NT2/D1 (cell line): ENCODE results near the gene GPR37L1.

Source experiments
- SUZ12 ChIP-seq: IDR thresholded peaks from 2 replicates; pipeline ENCODE4 v1.6.1; 2011; ENCODE audit not compliant: insufficient read length, insufficient read depth; ENCODE audit errors: extremely low read depth
- YY1 ChIP-seq: IDR thresholded peaks from 2 replicates; pipeline ENCODE4 v1.6.1; 2011; ENCODE audit not compliant: insufficient read length, insufficient read depth
- ZNF274 ChIP-seq: IDR thresholded peaks from 2 replicates; pipeline ENCODE4 v1.6.1; 2011; ENCODE audit warnings: mild to moderate bottlenecking, low read depth, low read length

DNA sequence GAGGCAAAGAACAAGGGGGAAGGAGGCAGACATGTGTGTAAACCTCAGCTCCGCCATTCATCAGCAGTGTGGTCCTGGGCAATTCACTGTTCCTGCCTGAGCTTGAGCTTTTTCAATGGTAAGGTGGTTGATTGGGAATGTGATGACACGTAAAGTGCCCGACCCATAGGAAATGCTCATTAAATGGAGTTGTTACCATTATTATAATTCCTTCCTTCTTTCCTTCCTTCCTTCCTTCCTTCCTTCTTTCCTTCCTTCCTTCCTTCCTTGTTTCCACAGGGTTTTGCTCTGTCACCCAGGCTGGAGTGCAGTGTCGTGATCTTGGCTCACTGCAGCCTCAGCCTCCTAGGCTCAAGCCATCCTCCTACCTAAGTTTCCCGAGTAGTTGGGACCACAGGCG is 4.3 kb downstream of the GPR37L1 start:
- TF ChIP-seq SUZ12 = no peak
- TF ChIP-seq ZNF274 = no peak
- TF ChIP-seq YY1 = no peak
